B cell (primary cell): ENCODE results near the gene KCND3. TPM values are rescaled to one million over a fixed set of nuclear protein-coding genes. Genes with fewer than 3 reads are reported as not detected.

ENCODE experiments used
- ATAC-seq: fragments of 200-7000 bp; cut with Tn5 transposase; one replicate; pipeline ENCODE4 v1.10.0; 2021; ENCODE audit warnings: low read depth, mild to moderate bottlenecking, moderate number of reproducible peaks, moderate library complexity
- CTCF ChIA-PET: fragments of 350-600 bp; sonication (Branson Sonifier 250); formaldehyde crosslinking; loops from one replicate; lab custom pipeline; 2021; ENCODE audit warnings: antibody characterized with exemption, inconsistent platforms; lab: Charles Lee
- POLR2A ChIA-PET: fragments of 350-600 bp; sonication (Branson Sonifier 250); formaldehyde crosslinking; loops from one replicate; lab custom pipeline; 2021; ENCODE audit warnings: antibody characterized with exemption; lab: Charles Lee
- DNase-seq: peaks from one replicate; pipeline ENCODE4 v3.0.0; 2013
- H2AFZ ChIP-seq: 2 replicates; pipeline ENCODE4 v1.6.1; 2012; ENCODE audit warnings: mild to moderate bottlenecking, low read depth, low read length; ENCODE audit not compliant: insufficient read depth, poor library complexity, severe bottlenecking
- H3K27ac ChIP-seq, 2 donors: 1 replicate in 1 of 2; 2 replicates in 1 of 2; pipeline ENCODE4 v1.5.1; 2012 to 2013; ENCODE audit warnings: low read length in 2 of 2, mild to moderate bottlenecking in 2 of 2, moderate library complexity in 1 of 2
- H3K27me3 ChIP-seq, 4 experiments: fragments of 200-600 bp in 1 of 4; sonication (generic) in 1 of 4; replicated peaks in 1 of 4; 1 replicate in 2 of 4; 2 replicates in 2 of 4; pipeline versions ENCODE4 v1.6.1 to v1.7.0; 2013 to 2016; ENCODE audit warnings: low read length in 3 of 4, mild to moderate bottlenecking in 2 of 4, mixed read lengths in 1 of 4, moderate library complexity in 1 of 4; ENCODE audit not compliant: insufficient read depth in 4 of 4, control insufficient read depth in 3 of 4; ENCODE audit errors: control extremely low read depth in 1 of 4
- H3K36me3 ChIP-seq, 2 experiments: replicated peaks in 1 of 2; 1 replicate in 1 of 2; 2 replicates in 1 of 2; pipeline versions ENCODE4 v1.6.1 to v1.7.1; 2013; ENCODE audit warnings: low read length in 1 of 2; ENCODE audit not compliant: insufficient read depth in 2 of 2, control insufficient read depth in 1 of 2; ENCODE audit errors: control extremely low read depth in 1 of 2, extremely low read depth in 1 of 2
- H3K4me1 ChIP-seq, 2 donors: fragments of 200-600 bp in 1 of 2; sonication (generic) in 1 of 2; 1 replicate in 1 of 2; 2 replicates in 1 of 2; pipeline versions ENCODE4 v1.5.1 to v1.6.1; 2013 to 2017; ENCODE audit warnings: low read length in 2 of 2; ENCODE audit not compliant: control insufficient read depth in 2 of 2, insufficient read depth in 2 of 2
- H3K4me2 ChIP-seq: replicated peaks from 2 replicates; pipeline ENCODE3; 2012; ENCODE audit warnings: mild to moderate bottlenecking, low read depth, low read length; ENCODE audit not compliant: poor library complexity, severe bottlenecking
- H3K4me3 ChIP-seq, 5 experiments: fragments of 200-600 bp in 1 of 5; sonication (generic) in 1 of 5; 1 replicate in 3 of 5; 2 replicates in 2 of 5; pipeline versions ENCODE4 v1.5.1 to v1.7.0; 2011 to 2016; ENCODE audit warnings: low read length in 4 of 5, mild to moderate bottlenecking in 4 of 5, low read depth in 2 of 5, control low read depth in 1 of 5, moderate library complexity in 1 of 5; ENCODE audit not compliant: insufficient read depth in 1 of 5; ENCODE audit errors: control extremely low read depth in 1 of 5, extremely low read depth in 1 of 5
- H3K79me2 ChIP-seq: fragments of 200-600 bp; sonication (generic); one replicate; pipeline ENCODE4 v1.6.0; 2016; ENCODE audit warnings: low read length; ENCODE audit not compliant: control insufficient read depth, insufficient read depth
- H3K9ac ChIP-seq: fragments of 200-600 bp; sonication (generic); 2 replicates; pipeline ENCODE4 v1.6.1; 2017; ENCODE audit warnings: mild to moderate bottlenecking, low read length, moderate library complexity
- H3K9me3 ChIP-seq, 3 donors: one replicate each; pipeline versions ENCODE4 v1.6.1 to v1.7.1; 2013; ENCODE audit warnings: low read length in 2 of 3; ENCODE audit not compliant: control insufficient read depth in 2 of 3, insufficient read depth in 1 of 3; ENCODE audit errors: control extremely low read depth in 1 of 3
- H4K20me1 ChIP-seq: 2 replicates; pipeline ENCODE4 v1.6.0; 2012; ENCODE audit warnings: mild to moderate bottlenecking, low read length; ENCODE audit not compliant: insufficient read depth, control insufficient read depth, poor library complexity, severe bottlenecking
- H3K27ac Mint-ChIP-seq: one replicate; pipeline ENCODE4 v1.8.0; 2021; ENCODE audit warnings: mixed read lengths
- H3K27me3 Mint-ChIP-seq: one replicate; pipeline ENCODE4 v1.8.0; 2021; ENCODE audit warnings: mixed read lengths
- H3K4me1 Mint-ChIP-seq: one replicate; pipeline ENCODE4 v1.8.0; 2021; ENCODE audit warnings: mixed read lengths
- H3K4me3 Mint-ChIP-seq: one replicate; pipeline ENCODE4 v1.8.0; 2021; ENCODE audit warnings: mixed read lengths
- H3K9me3 Mint-ChIP-seq: one replicate; pipeline ENCODE4 v1.8.0; 2022; ENCODE audit warnings: mixed read lengths; ENCODE audit not compliant: insufficient read depth
- CTCF ChIP-seq: fragments of 200-600 bp; IDR thresholded peaks from one replicate; pipeline ENCODE4 v1.8.0; 2022; ENCODE audit warnings: antibody characterized with exemption, mild to moderate bottlenecking
- EZH2 ChIP-seq: IDR thresholded peaks from 2 replicates; pipeline ENCODE4 v1.6.1; 2012; ENCODE audit warnings: borderline replicate concordance, low read depth, mild to moderate bottlenecking, moderate library complexity, low read length; ENCODE audit not compliant: insufficient read depth, poor library complexity, severe bottlenecking
- WGBS: methylation state at CpG from one replicate; pipeline ENCODE4 v1.1.5; 2013; ENCODE audit warnings: missing lambda C conversion rate; ENCODE audit not compliant: insufficient coverage; 5-methylcytosine and 5-hydroxymethylcytosine counted together
- intact Hi-C: fragments of 100-400 bp; cut with micrococcal nuclease; formaldehyde crosslinking; loops from one replicate; pipeline ENCODE4 v1.10.0; 2022
- polyA plus RNA-seq: library from polyadenylated mRNA; depleted of rRNA; stranded (reverse); fragments of >200 nt; gene quantifications from 2 replicates; pipeline ENCODE4 v1.2.3, GENCODE V29; 2012
- total RNA-seq, 2 donors: library from RNA; stranded (reverse); fragments of 120-200 nt in 1 of 2; gene quantifications; 1 replicate in 1 of 2; 2 replicates in 1 of 2; pipeline versions ENCODE4 v1.2.3 to v1.2.4, GENCODE V29; 2013 to 2022

Gene KCND3
- total and polyA plus RNA-seq, 2 donors (not counting 1 experiment from before 2014, with no cell fraction given), result 0.07 TPM; not detected in 1

- POLR2A ChIA-PET, result no interaction called here
These were observed 8.4 kb downstream of the KCND3 start for GRCh38 chr1:111981090-111981489.

GRCh38 chr1:111980686-111981085 lies 8.8 kb downstream of the KCND3 start:
- H3K4me3 ChIP-seq, result no peak overlapping the region
- intact Hi-C loops, result no loop called here
- CTCF ChIA-PET, result no interaction called here

More at GRCh38 chr1:111981090-111981489, 8.4 kb downstream of the KCND3 start:
- H4K20me1 ChIP-seq, result no peaks in the 10 kb centered on the region
- H3K27ac ChIP-seq, result no peak overlapping the region
- Mint-ChIP-seq H3K9me3 (no peaks in the 10 kb centered on the region), H3K27ac (no peak overlapping the region), H3K4me1 (no peaks in the 10 kb centered on the region), H3K4me3 (no peak overlapping the region), H3K27me3 (peaks cover 50% of the 10 kb centered on the region)
- H3K4me2 ChIP-seq, result no peak overlapping the region
- CTCF ChIA-PET, result no interaction called here
- intact Hi-C loops, result no loop called here
- no peak overlapping the region for H2AFZ ChIP-seq
- no peak overlapping the region for H3K9ac ChIP-seq
- H3K4me3 ChIP-seq, result no peak overlapping the region
- TF ChIP-seq EZH2 (no peak), CTCF (no peak)
- H3K9me3 ChIP-seq, result no peaks in the 10 kb centered on the region
- WGBS, result 59% methylated on average over 6 of the region's 7 CpGs
- peaks cover 0 to 14% (median 4%) of the 10 kb centered on the region in 4 experiments for H3K27me3 ChIP-seq
- no peaks in the 10 kb centered on the region for H3K4me1 ChIP-seq
- no peaks in the 10 kb centered on the region for H3K79me2 ChIP-seq
- DNase-seq (no peak), ATAC-seq (no peak)
- H3K36me3 ChIP-seq, result no peaks in the 10 kb centered on the region

More at GRCh38 chr1:111980686-111981085, 8.8 kb downstream of the KCND3 start:
- no peak for ATAC-seq
- Histone ChIP-seq H2AFZ (no peak overlapping the region), H3K9ac (no peak overlapping the region), H3K9me3 (no peaks in the 10 kb centered on the region), H3K27ac (no peak overlapping the region), H3K4me1 (no peaks in the 10 kb centered on the region), H4K20me1 (no peaks in the 10 kb centered on the region), H3K36me3 (no peaks in the 10 kb centered on the region), H3K4me2 (no peak overlapping the region), H3K79me2 (no peaks in the 10 kb centered on the region), H3K27me3 (peaks cover 0 to 14% (median 4%) of the 10 kb centered on the region in 4 experiments)
- no peaks in the 10 kb centered on the region for H3K9me3 Mint-ChIP-seq
- POLR2A ChIA-PET, result no interaction called here
- no peaks in the 10 kb centered on the region for H3K4me1 Mint-ChIP-seq
- no peak overlapping the region for H3K4me3 Mint-ChIP-seq
- no peak overlapping the region for H3K27ac Mint-ChIP-seq
- peaks cover 51% of the 10 kb centered on the region for H3K27me3 Mint-ChIP-seq
- no peak for TF ChIP-seq EZH2
- no peak for TF ChIP-seq CTCF
- DNase-seq, result no peak
- WGBS, result 84% methylated on average over 6 of the region's 6 CpGs
